ENCODE measurements around the gene CISD3.

GRCh38 chr17:38713456-38714075, 16.6 kb upstream of the CISD3 start:
- TF ChIP-seq CTCF (IDR thresholded peaks at IDR 0.05; ENCODE audit: low read length), result no peak
- no peak for TF ChIP-seq EZH2 (IDR thresholded peaks at IDR 0.05; ENCODE audit: borderline replicate concordance, low read length)

All from OCI-LY1 (cell line).